ENCODE data around the gene SH2D7. TPM values are rescaled to one million over a fixed set of nuclear protein-coding genes. Genes with fewer than 3 reads are reported as not detected.

Gene SH2D7
- total RNA-seq, 2 donors from 2014 or later = not detected

DNA sequence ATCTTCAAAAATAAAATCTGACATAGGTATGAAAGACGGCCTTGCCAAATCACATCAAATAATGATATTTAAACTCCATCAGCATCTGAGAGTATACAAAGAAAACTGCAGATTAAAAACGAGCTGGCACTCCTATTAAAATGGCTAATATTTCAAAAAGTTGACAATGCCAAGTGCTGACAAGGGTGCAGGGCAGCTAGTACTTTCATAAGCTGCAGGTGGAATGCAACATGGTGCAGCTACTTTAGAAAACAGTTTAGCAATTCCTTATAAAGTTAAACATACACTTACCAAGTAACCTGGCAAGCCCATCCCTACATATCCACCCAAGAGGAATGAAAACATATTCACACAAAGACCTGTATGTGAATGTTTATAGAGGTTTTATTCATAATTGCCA is 37.8 kb upstream of the SH2D7 start:
- Mint-ChIP-seq H3K9me3 (no peaks in the 10 kb centered on the region), H3K27ac (no peak overlapping the region), H3K4me3 (no peak overlapping the region), H3K27me3 (ENCODE audit: low read depth) (no peaks in the 10 kb centered on the region), H3K4me1 (ENCODE audit: low read depth) (peaks cover 97% of the 10 kb centered on the region), H3K36me3 (ENCODE audit: insufficient read depth in 2 of 2) (peaks cover 0 to 11% of the 10 kb centered on the region in 2 donors)
- ATAC-seq (replicated peaks in 1 of 2) (no peak), DNase-seq (no peak)

DNA sequence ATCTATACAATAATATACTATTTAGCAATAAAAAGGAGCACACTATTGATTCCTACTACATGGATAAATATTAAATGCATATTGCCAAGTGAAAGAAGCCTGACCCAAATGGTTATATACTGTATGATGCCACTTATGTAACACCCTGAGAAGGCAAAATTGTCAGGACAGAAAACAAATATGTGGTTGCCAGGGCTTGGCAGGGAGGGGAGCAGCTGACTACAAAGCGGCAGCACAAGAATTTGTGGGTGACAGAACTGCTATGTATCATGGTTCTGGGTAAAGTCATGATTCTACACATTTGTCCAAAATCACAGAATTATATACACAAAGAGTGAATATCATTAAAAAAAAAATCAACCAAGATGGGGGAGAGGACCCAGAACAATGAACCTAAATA is 37.4 kb upstream of the SH2D7 start:
- H3K27me3 Mint-ChIP-seq (ENCODE audit: low read depth) = no peaks in the 10 kb centered on the region
- no peaks in the 10 kb centered on the region for H3K9me3 Mint-ChIP-seq
- H3K27ac Mint-ChIP-seq = peak overlapping the region; percentile 35
- peaks cover 97% of the 10 kb centered on the region for H3K4me1 Mint-ChIP-seq (ENCODE audit: low read depth)
- DNase-seq (no peak), ATAC-seq (replicated peaks in 1 of 2) (no peak)
- H3K36me3 Mint-ChIP-seq (ENCODE audit: insufficient read depth in 2 of 2) = peaks cover 0 to 11% of the 10 kb centered on the region in 2 donors
- H3K4me3 Mint-ChIP-seq = peak overlapping the region in 1 of 2 donors; percentile 7

DNA sequence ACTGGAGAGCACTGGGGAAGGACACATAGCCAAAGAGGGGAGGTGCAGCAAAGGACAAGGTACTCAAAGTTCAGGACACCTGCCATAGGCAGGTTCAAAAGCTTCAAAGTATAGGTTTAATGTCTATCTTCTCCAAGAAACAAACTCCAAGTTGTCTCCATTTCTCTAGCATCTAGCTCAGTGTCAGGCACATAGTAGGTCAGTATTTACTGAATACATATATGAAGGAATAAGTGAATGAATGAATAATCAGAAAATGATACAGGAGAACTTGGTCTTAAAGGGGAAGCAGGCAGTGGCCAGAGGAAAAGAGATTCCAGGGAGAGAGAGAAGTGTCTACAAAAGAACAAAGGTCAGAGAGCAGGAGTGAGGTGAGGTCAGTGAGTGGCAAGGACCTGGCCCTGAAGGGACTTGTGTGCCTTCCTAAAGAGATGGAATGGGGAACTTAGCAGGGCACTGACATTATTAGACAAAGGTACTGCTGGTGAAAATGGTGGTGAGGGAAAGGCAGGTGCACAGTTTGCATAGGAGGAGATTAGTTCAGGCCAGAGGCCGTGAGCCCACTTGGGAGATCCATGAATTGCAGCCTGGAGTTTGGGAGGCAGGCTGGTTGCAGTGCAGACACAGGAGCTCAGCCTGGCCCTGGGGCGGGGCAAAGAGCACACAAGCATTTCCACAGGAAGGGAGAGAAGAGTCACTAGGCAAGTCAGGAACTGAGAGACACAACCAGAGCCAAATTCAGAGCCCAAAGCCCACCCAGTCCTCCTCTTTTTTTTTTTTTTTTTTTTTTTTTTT is 36.2 kb upstream of the SH2D7 start:
- Mint-ChIP-seq H3K4me3 (peak overlapping the region; percentile 7 to 58), H3K27me3 (ENCODE audit: low read depth) (no peaks in the 10 kb centered on the region), H3K27ac (peak overlapping the region; percentile 80), H3K9me3 (no peaks in the 10 kb centered on the region), H3K4me1 (ENCODE audit: low read depth) (peaks cover 97% of the 10 kb centered on the region), H3K36me3 (ENCODE audit: insufficient read depth in 2 of 2) (peaks cover 0 to 11% of the 10 kb centered on the region in 2 donors)
- DNase-seq (no peak), ATAC-seq (replicated peaks in 1 of 2) (peak in 1 of 2 donors; percentile 17)

GRCh38 chr15:78056714-78057269 is 35.6 kb upstream of the SH2D7 start:
- Mint-ChIP-seq H3K27me3 (ENCODE audit: low read depth) (no peaks in the 10 kb centered on the region), H3K36me3 (ENCODE audit: insufficient read depth in 2 of 2) (peaks cover 0 to 11% of the 10 kb centered on the region in 2 donors), H3K9me3 (no peaks in the 10 kb centered on the region), H3K4me1 (ENCODE audit: low read depth) (peaks cover 91% of the 10 kb centered on the region), H3K4me3 (peak overlapping the region; percentile 43 to 58), H3K27ac (peak overlapping the region; percentile 72)
- DNase-seq (no peak), ATAC-seq (replicated peaks in 1 of 2) (peak; percentile 15 to 25)

DNA sequence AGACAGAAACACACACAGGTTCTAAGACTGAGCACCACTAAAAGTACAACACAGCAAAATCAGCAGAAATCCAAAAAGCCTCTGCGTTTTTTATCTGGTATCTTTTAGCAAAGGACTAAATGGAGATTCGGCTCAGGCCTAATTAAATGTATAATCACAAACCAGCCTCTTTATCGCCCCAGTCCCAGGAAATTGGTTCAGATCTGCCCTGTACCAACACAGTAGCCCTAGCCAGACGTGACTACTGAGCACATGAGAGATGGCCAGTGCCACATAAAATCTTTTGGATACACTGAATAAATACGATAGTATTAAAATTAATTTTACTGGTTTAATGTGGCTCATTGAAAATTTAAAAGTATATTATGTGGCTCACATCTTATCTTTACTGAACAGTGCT is 34.6 kb upstream of the SH2D7 start:
- H3K9me3 Mint-ChIP-seq = no peaks in the 10 kb centered on the region
- DNase-seq (no peak), ATAC-seq (replicated peaks in 1 of 2) (no peak)
- peaks cover 0 to 9% of the 10 kb centered on the region in 2 donors for H3K36me3 Mint-ChIP-seq (ENCODE audit: insufficient read depth in 2 of 2)
- H3K27ac Mint-ChIP-seq = peak overlapping the region; percentile 61
- H3K4me1 Mint-ChIP-seq (ENCODE audit: low read depth) = peaks cover 81% of the 10 kb centered on the region
- no peak overlapping the region for H3K4me3 Mint-ChIP-seq
- no peaks in the 10 kb centered on the region for H3K27me3 Mint-ChIP-seq (ENCODE audit: low read depth)

DNA sequence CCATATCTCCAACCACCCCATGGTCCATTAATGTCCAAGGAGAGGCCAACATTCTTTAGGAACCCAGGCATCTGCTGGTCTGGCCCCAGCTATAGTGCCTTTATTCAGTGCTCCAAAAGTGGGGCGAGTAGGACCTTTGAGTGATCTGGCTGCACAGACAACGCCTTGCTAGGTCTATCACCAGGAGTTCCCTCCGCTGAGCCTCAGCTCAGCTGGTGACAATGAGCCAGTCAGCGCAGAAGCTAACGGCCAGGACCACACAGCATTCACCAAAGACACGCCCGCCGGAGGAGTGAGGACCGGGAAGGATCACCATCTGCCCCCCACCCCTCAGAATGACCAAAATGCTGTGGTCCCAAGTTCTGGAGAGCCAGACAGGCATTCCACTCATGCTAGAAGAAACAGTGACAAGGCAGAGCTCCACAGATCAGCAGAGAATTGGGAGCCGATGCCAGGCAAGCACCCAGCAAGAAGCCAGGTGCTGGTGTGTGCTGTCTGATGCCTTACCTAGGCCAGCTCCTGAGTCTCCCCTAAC is 33.9 kb upstream of the SH2D7 start:
- Mint-ChIP-seq H3K4me3 (no peak overlapping the region), H3K9me3 (no peaks in the 10 kb centered on the region), H3K27ac (no peak overlapping the region), H3K27me3 (ENCODE audit: low read depth) (no peaks in the 10 kb centered on the region), H3K4me1 (ENCODE audit: low read depth) (peaks cover 75% of the 10 kb centered on the region), H3K36me3 (ENCODE audit: insufficient read depth in 2 of 2) (peaks cover 0 to 4% of the 10 kb centered on the region in 2 donors)
- ATAC-seq (replicated peaks in 1 of 2) = no peak
- DNase-seq = no peak

DNA sequence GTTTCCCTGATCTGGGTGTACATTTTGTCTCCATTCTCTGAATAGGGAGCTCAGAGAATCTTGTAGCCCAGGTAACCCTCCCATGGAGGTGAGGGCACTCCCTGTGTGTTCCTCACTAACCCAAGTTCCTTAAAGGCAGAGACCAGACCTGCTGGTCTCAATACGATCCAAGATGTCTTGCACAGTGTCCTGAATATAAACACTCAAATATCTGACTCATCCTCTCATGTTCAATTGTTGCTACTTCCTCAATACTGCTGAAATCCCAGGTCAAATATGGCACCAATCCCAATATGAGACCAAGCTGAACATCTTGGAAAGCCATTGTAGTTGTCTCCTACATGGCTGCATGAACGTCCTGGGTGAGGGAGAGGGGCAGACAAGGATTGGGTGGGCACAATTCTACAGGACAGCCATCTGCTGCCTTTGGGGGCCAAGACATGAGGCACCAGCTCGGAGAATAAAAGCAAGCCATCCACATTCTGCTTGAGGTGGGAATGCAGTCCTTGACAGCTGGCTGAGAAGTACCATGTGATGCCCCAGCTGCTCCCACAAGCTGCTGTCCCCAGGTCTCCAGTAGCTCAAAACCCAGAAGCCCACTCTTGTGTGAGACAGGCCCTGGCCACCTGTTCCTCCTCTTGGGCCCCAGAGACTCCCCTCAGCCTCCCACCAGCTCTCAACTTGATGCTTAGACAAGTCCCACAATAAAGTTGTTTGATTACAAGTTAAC is 33.1 kb upstream of the SH2D7 start:
- Mint-ChIP-seq H3K27ac (peak overlapping the region; percentile 46), H3K36me3 (ENCODE audit: insufficient read depth in 2 of 2) (peaks cover 0 to 4% of the 10 kb centered on the region in 2 donors)
- DNase-seq = no peak

DNA sequence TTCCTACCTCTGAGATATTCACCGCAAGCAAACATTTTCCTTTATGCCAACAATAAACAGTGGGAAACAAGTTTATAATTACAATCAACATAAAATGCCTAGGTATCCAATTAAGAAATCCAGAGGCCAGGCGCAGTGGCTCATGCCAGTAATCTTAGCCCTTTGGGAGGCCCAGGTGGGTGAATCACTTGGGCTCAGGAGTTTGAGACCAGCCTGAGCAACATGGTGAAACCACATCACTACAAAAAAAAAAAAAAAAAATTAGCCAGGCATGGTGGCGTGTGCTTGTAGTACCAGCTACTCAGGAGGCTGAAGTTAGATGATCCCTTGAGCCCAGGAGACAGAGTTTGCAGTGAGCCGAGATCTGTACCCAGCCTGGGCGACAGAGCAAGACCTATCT is 32.1 kb upstream of the SH2D7 start:
- peak overlapping the region; percentile 46 for H3K27ac Mint-ChIP-seq
- no peaks in the 10 kb centered on the region for H3K27me3 Mint-ChIP-seq (ENCODE audit: low read depth)
- DNase-seq (peak in 1 of 2 donors; percentile 55), ATAC-seq (replicated peaks in 1 of 2) (peak; percentile 59 to 71)
- H3K4me1 Mint-ChIP-seq (ENCODE audit: low read depth) = peaks cover 60% of the 10 kb centered on the region
- no peaks in the 10 kb centered on the region for H3K9me3 Mint-ChIP-seq
- peak overlapping the region; percentile 7 to 37 for H3K4me3 Mint-ChIP-seq
- no peaks in the 10 kb centered on the region for H3K36me3 Mint-ChIP-seq (ENCODE audit: insufficient read depth in 2 of 2)

More for the DNA sequence above, 33.1 kb upstream of the SH2D7 start:
- peaks cover 66% of the 10 kb centered on the region for H3K4me1 Mint-ChIP-seq (ENCODE audit: low read depth)
- ATAC-seq (replicated peaks in 1 of 2) = no peak
- no peaks in the 10 kb centered on the region for H3K27me3 Mint-ChIP-seq (ENCODE audit: low read depth)
- H3K4me3 Mint-ChIP-seq = peak overlapping the region; percentile 9 to 16
- H3K9me3 Mint-ChIP-seq = no peaks in the 10 kb centered on the region

GRCh38 chr15:78061963-78062427 is 30.4 kb upstream of the SH2D7 start:
- ATAC-seq (replicated peaks in 1 of 2) = peak; percentile 54 to 66
- Mint-ChIP-seq H3K27ac (peak overlapping the region; percentile 45), H3K27me3 (ENCODE audit: low read depth) (no peaks in the 10 kb centered on the region), H3K4me1 (ENCODE audit: low read depth) (peaks cover 42% of the 10 kb centered on the region), H3K9me3 (no peaks in the 10 kb centered on the region), H3K36me3 (ENCODE audit: insufficient read depth in 2 of 2) (no peaks in the 10 kb centered on the region), H3K4me3 (peak overlapping the region; percentile 79)
- peak; percentile 37 to 39 for DNase-seq

DNA sequence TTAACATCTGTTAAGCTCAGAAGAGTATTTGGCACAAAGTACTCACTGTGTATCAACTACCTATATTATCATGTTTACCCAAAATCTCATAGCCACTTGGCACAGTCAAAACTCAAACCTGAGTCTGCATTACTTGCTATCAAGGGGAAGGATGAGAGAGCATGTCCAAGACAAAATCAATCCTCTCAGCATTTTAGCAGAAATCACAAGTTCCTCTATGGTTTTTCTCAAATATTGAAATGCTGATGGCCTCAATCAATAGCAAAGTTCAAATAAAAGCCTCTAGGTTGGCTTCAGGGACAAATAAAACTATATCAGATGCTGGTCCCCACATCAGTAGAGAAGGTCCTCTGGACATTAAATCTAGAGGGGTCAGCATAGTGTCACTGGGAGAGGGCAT is 29.1 kb upstream of the SH2D7 start:
- peak overlapping the region; percentile 74 for H3K27ac Mint-ChIP-seq
- H3K36me3 Mint-ChIP-seq (ENCODE audit: insufficient read depth in 2 of 2) = no peaks in the 10 kb centered on the region
- H3K4me1 Mint-ChIP-seq (ENCODE audit: low read depth) = peaks cover 30% of the 10 kb centered on the region
- H3K27me3 Mint-ChIP-seq (ENCODE audit: low read depth) = no peaks in the 10 kb centered on the region
- DNase-seq (no peak), ATAC-seq (replicated peaks in 1 of 2) (peak in 1 of 2 donors; percentile 13)
- H3K9me3 Mint-ChIP-seq = no peaks in the 10 kb centered on the region
- peak overlapping the region; percentile 29 to 58 for H3K4me3 Mint-ChIP-seq

- H3K27me3 Mint-ChIP-seq (ENCODE audit: low read depth) = no peaks in the 10 kb centered on the region
- no peak overlapping the region for H3K27ac Mint-ChIP-seq
- H3K9me3 Mint-ChIP-seq = no peaks in the 10 kb centered on the region
- DNase-seq (no peak), ATAC-seq (replicated peaks in 1 of 2) (no peak)
- H3K4me3 Mint-ChIP-seq = no peak overlapping the region
- no peaks in the 10 kb centered on the region for H3K36me3 Mint-ChIP-seq (ENCODE audit: insufficient read depth in 2 of 2)
- H3K4me1 Mint-ChIP-seq (ENCODE audit: low read depth) = peaks cover 22% of the 10 kb centered on the region
Observed at GRCh38 chr15:78063970-78064385, 28.4 kb upstream of the SH2D7 start.

- Mint-ChIP-seq H3K27me3 (ENCODE audit: low read depth) (no peaks in the 10 kb centered on the region), H3K4me1 (ENCODE audit: low read depth) (peaks cover 17% of the 10 kb centered on the region), H3K4me3 (no peak overlapping the region), H3K9me3 (no peaks in the 10 kb centered on the region), H3K27ac (no peak overlapping the region), H3K36me3 (ENCODE audit: insufficient read depth in 2 of 2) (no peaks in the 10 kb centered on the region)
- no peak for DNase-seq
- no peak for ATAC-seq (replicated peaks in 1 of 2)
Observed at GRCh38 chr15:78064544-78064943, 27.8 kb upstream of the SH2D7 start.

Measured in activated T-cell treated with anti-CD3 and anti-CD28 coated beads, Interleukin-2, amount 50 U/mL, for 72 hours (primary cell).